ENCODE measurements around the gene MLST8.

MLST8 gene

DNA sequence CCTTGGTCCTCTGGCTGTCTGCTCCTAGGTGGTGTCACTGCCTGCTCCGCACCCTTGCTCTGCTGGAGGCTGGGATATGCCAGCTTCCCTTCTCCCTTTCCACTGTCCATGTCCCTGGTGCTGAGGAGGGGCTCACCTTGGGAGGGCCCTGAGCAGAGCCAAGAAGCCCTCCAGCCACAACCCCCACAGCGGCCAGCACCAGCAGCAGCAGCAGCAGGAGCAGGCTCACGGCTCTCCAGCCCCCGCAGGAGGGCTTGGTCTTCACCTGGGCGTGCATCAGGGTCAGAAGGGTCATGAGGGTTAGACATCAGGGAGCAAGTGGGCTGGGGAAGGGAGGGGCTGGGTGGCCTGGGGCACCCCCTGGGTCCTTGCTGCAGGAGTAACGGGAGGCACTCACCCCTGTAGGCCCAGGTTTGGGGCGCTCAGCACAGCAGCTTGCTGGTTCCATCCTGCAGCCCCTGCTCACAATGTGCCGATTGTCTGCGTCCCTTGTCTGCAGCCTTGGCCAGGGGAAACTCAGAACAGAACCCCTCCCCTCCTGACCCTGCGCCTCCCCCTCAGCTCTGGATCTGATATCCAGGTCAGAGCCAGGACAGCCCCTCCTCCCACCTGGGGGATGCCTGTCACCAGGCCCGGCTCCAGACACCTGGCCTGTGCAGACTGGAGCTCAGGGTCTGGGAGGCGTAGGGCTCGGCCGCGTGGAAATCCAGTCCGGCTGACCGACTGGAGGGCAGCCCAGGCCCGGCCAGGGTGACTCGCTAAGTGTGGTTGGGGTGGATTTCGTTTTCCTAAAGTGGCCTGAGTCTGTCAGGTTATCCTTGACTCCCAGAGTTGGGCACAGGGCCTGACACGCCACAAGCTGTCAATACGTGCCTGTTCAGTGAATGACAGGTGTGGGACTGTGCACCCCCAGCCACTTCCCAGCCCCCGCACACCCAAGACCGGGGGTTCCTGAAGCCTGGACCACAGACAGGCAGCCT, 5.4 kb downstream of the MLST8 start, which contains the start of gene BRICD5:
BRICD5 (minus strand) TSS at position 478 of the 980 bp plus-strand sequence; CDS start at position 448, 30 bp downstream.
- DNase-seq: no peak

DNA sequence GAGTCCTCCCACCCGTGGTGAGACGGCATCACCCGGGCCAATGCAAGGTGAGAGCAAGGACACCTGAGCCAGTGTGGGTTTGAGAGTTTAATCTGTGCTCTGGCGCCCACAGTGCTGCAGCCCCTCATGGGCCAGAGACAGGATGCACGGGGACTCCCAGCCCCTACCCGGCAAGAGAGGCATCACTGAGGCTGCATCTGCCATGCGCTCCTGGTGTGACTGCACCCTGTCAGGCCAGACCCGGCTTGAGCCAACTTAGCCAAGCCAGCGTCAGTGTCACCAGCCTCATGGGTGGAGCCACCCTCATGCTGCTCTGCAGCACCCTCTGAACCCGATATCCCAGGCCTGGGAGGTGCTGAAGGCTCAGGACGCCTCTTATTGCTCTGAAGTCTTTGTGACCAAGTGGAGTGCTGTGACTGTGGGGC, 6.7 kb downstream of the MLST8 start:
- no peak for DNase-seq

DNA sequence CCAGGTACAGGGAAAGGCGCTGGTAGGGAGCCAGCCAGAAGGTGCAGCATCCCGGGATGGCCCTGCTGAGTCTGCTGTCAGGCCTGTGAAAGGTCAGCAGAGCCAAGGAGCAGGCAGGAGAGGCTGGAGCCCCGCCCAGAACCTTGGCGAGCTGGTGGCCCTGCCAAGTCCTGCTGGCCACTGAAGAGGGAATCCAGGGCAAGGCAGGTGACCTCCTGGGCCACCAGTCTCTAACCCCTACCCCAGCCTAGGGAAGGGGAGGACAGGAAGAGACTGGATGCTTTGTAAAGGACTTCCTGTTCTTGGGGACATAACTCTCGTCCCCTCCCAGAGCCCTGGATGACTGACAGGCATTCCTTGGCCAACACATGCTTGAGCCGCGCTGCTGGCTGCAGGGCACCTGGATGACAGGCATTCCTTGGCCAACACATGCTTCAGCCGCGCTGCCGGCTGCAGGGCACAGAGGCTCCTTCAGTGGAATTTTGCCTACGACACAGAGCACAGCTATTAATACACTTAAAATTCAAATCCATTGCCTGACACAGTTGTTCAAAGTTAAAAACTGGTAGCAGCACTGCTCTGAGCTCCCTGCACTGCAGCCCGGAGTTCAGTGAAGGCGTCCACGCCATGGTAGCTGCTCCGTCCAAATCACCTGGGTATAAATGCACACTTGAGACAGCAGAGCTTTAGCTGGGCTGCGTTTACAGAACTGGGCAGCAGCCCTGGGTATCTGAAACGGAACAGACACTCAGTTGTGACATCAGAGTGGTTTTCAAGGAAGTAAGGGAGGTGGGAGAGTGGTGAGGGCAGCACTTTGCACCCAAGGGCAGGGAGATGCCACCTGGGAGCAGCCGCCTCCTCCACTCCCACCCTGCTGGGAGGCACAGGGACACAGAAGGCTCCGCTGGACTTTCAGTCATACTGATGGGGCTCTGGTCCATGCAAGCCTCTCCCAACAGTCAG, 7.4 kb downstream of the MLST8 start:
- DNase-seq: no peak

DNA sequence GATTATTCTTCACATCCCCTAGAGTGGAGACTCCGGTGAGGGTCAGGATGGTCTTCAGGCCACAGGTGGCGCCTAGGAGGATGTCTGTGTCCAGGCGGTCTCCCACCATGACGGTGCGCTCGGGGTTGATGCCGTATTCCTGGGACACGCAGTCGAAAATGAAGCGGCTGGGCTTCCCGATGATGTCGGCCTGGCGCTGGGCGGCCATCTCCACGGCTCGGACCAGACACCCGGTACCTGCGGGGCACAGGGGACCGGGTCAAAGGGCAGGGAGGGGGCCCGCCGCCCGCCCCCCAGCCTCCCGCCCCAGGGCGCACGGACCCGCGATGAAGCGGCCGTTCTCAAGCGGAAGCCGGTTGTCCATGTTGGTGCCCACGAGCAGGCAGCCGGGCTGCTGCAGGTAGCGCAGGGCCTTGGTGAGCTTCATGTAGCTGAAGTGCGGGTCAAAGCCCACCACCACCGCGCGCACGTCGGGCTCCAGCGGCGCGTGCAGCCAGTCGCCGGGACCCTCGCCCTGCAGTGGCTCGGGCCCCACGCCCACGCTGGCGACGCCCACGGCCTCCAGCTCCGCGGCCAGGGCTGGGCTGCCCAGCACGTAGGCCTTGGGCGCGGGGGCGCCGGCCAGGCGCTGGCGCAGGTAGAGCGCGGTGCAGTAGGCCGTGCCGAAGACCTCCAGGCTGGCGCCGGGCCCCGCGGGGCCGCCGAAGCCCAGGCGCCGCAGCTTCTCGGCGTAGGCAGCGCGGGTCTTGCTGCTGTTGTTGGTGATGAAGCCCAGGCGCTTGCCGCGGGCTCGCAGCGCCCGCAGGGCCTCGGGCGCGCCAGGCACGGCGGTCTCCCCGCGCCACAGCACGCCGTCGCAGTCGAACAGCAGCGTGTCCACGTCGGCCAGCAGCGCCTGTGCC, 8.8 kb downstream of the MLST8 start:
- no peak for DNase-seq

DNA sequence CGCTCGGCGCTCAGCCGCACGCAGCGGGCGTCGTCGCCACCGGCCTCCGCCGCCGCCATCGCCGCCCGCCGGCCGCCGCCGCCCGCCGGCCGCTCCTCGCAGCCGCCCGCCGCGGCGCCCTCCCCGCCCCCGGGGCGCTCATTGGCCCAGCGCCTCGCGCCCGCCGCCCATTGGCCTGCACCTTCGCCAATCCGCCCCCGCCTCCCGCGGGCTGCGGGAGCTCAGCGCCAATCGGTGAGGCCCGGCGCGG, 9.4 kb downstream of the MLST8 start, which contains the start of gene PGP:
PGP (minus strand) TSS at position 122 of the 250 bp plus-strand sequence; CDS start at position 59, 63 bp downstream.
- no peak for DNase-seq

DNA sequence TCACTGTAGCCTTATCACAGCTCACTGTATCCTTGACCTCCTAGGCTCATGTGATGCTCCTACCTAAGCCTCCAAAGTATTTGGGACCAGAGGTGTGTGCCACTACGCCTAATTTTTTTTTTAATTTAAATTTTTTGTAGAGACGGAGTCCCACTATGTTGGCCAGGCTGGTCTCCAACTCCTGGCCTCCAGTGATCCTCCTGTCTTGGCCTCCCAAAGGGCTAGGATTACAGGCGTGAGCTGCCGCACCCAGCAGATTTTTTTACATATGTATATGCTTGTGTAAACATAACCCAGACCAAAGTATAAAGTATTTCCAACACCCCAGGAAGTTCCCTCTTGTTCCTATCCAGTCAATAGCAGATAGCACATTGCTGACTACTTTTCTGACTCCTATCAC, 11.1 kb downstream of the MLST8 start:
- no peak for DNase-seq

DNA sequence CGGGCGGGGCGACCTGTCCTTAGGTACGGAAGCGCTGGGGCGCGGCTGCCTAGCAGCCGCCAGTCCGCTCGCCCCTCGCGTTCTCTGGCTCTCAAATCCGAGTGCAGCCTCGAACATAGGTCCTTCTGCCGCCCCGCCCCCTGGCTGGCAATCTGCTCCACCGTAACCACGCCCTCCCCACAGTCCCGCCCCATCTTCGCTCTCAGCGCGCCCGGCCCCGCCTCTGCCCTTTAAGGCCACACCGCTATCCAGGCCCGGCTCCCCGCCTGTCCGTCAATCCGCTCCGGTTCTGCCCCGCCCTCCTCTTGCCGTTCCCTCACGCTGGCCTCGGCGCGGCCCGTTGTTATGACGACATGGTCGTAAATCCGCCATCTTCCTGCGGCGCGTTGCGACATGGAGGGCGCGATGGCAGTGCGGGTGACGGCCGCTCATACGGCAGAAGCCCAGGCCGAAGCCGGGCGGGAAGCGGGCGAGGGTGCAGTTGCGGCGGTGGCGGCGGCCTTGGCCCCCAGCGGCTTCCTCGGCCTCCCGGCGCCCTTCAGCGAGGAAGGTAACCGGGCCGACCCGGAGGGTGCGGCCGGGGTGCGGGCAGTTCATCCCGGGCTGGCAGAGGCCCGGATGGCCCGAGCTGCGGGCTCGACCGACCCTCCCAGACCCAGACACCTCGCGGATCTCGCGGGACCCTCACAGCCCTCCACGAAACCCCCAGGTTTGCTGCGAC, 18.1 kb downstream of the MLST8 start, which contains the start of gene E4F1:
E4F1 (plus strand) TSS at position 371 of the 721 bp plus-strand sequence; CDS start at position 394, 23 bp downstream.
- peak; percentile 98 to 99 (median 98) for DNase-seq

DNA sequence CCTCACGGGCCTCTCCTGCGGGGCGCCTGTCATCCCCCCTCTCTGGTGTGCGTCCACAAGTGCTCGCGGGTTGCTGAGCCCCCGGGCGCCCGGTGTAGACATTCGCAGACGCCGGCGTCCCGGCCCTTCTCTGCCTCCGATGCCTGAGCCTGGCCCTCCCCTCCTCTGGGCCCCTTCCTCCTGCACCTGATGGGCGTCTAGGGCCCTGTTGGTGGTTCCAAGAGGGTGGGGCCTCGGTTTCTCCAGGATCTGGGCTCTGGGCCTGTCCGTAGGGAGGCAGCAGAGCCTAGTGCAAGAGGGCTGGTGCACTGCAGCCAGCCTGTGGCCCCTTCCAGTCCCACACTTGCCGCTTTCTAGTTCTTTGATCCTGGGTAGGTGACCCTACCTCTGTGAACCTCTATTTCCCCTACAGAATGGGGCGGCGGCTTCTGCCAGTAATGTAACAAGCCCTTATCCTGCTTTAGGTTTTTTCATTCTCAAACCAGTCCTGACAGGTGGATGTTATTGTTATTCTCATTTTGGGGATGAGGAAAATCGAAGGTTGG, 18.8 kb downstream of the MLST8 start:
- peak in 1 of 4 experiments; percentile 35 for DNase-seq

DNA sequence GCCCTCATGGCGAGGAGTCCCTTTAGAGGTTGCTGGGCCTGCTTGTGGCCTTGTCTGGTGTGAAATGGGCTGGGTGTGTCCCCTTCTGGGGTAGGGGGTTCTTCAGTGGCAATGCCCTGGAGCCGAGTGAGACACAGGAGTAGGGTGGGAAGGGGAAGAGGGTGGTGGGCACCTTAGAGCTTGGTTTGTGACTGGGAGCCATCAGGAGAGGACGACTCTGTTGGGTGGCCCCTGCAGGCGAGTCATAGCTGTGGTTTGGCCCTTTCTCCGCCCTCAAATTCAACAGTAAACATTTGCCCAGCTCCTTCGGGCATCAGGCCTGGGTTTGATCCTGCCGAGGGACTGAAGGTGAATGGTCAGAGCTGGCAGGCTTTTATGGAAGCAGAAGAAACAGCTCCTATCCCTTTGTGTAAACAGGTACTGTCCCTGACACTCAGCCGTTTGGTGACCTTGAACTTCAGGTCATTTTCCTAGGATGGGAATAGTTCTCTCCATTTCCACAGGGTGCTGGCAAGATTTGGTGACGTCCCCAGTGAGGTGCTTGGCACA, 21.1 kb downstream of the MLST8 start:
- no peak for DNase-seq

DNA sequence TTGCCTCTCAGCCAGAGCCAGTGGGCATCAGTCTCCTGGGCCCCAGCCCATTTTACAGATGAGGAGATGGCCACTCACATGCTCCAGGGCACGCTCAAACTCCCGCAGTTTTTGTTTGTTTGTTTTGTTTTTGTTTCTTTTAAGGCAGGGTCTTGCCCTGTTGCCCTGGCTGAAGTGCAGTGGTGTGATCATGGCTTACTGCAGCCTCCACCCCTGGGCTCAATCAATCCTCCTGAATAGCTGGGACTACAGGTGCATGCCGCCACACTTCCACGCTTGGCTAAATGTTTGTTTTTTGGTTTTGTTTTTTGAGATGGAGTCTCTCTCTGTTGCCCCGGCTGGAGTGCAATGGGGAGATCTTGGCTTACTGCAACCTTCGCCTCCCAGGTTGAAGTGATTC, 21.7 kb downstream of the MLST8 start:
- no peak for DNase-seq

DNA sequence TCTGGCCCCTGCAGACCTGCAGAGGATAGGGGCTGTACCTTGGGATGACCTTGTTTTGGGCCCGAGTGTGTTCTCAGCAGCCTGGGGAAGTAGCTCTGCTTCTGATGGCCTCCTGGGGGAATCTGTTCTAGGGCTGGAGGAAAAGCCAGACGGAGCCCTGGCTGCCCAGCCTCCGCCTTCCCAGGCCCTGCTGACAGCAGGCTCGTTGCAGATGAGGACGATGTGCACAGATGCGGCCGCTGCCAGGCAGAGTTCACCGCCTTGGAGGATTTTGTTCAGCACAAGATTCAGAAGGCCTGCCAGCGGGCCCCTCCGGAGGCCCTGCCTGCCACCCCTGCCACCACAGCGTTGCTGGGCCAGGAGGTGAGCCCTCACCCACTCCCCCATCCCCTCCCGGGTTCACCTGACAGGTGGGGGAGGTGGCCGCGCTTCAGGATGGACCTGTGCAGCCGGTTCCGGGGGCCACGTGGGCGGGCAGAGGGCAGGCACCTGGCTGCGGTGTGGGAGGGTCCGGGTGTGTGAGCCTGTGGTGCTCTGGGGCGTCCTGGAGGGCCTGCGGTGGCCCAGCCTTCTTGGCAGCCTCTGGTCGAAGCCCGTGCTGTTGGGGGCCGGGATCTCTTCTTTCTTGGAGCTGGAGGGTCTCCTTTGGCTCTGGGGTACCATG, 23.0 kb downstream of the MLST8 start:
- no peak for DNase-seq

DNA sequence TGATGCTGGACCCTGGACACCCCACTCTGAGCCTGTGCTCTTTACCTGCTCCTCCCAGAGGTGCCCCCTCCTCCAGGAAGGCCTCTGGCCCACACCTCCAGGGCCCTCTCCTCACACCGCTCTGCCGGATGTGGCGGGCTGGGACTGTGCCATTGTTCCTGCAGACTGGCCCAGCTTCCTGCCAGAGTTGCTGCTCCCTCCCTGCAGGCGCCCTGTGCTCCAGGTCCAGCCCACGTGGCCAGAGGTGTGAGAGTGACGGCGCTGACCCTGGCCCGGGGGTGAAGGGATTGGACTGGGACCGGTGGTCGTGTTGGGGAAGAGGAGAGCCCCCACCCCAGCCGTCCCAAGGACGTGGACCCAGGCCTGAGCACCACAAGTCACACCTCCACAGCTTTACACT, 23.8 kb downstream of the MLST8 start:
- DNase-seq: no peak

DNA sequence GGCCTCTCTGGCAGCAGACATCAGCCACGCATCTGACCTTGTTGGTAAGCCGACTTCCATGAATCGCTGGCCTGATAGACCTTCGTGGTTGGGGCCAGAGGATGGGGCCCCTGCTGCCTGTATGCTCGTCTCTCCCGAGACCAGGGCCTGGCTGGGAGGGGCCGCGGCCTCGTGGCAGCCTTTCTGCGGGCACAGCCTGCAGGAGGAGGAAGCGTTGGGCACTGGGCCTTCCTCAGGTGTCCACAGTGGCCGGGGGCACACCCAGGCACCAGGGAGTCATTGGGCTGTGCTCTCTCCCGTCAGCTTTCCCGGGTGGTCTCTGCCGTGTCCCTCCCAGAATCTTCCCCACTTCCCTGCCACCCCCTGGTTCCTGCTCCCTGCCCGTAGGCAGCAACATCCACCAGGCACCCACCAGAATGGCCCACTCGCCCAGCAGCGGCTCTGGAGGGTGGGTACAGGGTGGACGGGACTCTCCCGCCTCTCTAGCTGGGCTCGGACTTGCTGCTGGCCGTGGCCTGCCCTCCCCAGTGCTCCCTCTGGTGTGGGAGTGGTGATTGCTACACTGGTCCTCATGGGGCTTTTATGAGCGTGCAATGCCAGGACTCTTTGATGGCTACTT, 24.5 kb downstream of the MLST8 start:
- no peak for DNase-seq

DNA sequence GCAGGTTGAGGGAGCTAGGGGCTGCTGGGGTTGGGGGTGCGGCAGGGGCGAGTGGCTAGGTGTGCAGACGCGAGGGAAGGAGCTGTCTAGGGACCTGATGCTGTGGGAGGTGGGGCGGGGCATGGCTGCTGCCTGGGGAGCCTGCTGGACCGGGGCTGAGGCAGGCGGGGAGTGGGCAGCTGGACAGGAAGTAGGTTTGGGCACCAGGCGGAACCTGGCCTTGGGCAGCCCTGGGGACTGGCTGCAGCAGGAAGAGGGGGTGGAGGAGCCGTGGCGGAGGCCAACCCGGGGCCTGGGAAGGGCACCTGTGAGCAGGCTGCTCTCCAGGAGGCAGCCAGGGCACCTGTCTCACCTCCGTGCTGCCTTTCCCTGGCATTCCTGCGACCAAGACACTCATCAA, 25.1 kb downstream of the MLST8 start:
- DNase-seq: no peak

DNA sequence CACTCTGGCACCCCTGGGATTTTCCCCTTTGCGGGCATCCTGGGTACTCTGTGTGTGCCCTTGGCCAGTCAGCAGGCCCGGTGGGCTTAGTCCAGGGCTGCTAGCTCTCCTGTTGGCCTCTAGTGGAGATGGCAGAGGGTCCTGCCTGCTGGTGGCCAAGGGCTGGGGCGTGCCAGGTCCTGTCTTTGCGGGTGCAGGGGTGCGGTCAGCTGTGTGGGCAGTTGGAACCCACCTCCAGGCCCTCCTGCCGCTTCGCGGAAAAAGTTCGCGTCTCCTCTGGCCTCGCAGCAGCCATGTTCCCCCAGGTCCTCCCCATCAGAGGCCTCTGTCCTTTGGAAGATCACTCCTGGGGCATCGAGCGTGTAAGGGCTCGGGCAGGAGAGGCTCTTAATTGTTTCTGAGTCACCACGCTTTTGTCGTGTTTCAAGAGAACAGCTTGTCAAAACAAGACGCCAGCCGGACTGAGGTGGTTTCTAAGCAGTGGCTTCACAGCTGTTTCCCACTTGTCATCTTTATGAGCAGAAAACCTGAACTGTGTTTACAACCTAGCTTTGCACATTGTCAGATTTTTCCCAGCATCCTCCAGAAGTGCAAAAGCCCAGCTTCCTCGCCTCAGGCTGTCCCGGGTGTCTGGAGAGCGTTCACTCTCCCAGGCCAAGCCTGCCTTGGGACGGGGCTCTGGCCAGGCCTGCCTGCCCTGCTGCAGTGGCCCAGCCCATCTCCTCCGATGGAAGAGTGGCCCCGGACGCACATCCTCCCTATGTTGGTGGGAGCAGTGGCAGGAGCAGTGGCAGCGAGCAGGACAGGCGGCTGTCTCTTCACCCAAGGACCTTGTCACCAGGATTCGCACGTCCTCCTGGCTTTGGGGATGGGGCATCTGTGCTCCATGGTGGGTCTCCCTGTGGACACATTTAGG, 26.0 kb downstream of the MLST8 start:
- DNase-seq: no peak

DNA sequence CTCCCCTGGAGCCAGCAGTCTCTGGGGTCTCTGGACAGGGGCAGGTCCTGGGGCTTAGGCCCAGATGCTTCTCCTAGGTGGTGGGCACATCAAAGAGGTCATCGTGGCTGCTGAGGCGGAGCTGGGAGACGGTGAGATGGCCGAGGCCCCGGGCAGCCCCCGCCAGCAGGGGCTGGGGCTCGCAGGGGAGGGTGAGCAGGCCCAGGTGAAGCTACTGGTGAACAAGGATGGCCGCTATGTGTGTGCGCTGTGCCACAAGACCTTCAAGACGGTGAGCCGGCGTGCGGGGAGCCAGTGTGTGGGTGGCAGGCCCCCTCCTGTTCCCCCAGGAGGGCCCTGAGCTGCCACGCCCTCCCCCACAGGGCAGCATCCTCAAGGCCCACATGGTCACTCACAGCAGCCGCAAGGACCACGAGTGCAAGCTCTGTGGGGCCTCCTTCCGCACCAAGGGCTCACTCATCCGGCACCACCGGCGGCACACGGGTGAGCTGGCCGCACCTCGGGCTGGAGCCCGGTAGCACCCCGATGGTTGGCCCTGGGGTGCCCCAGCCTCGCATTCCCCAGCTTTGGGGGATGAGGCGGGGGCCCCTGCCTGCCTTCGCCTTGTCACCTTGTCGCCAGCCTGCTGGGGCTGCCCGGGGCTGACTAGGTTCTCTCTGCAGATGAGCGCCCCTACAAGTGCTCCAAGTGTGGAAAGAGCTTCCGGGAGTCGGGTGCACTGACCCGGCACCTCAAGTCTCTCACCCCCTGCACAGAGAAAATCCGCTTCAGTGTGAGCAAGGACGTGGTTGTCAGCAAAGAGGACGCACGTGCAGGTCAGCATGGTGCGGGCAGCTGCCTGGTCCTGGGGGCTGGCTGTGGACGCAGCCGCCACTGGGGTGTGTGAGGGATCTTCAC, 27.1 kb downstream of the MLST8 start:
- DNase-seq: no peak

DNA sequence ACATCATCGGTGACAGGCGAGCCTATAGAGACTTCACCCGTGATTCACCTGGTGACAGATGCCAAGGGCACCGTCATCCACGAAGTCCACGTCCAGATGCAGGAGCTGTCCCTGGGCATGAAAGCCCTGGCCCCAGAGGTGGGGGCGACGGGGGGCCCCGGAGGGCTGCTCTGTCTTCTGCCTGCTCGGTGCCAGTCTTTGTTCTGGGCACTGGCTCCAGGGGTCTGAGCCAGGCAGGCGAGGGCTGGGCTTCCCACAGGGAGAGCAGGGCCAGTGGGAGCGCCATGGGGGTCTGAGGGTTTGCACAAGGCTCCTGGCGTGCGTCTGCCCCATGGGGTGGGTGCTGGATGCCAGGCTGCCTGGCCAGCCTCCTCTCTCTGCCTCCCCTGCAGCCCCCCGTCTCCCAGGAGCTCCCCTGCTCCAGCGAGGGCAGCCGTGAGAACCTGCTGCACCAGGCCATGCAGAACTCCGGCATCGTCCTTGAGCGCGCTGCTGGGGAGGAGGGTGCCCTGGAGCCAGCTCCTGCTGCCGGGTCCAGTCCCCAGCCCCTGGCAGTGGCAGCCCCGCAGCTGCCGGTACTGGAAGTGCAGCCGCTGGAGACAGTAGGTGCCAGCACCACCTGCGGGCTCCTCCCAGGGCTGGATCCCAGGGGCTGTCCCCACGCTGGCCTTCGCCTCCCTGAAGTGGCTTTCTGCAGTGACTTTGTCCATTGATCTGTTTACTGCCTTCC, 28.0 kb downstream of the MLST8 start:
- DNase-seq: no peak

All from activated CD4-positive, CD25-positive, alpha-beta regulatory T cell (primary cell).